ENCODE measurements around the gene FBXO31.

The FBXO31 gene

GRCh38 chr16:87423429-87423828 lies 39.9 kb upstream of the FBXO31 start:
- no peak for TF ChIP-seq CTCF (IDR thresholded peaks at IDR 0.05; ENCODE audit: low read depth, low read length, missing control alignments)

DNA sequence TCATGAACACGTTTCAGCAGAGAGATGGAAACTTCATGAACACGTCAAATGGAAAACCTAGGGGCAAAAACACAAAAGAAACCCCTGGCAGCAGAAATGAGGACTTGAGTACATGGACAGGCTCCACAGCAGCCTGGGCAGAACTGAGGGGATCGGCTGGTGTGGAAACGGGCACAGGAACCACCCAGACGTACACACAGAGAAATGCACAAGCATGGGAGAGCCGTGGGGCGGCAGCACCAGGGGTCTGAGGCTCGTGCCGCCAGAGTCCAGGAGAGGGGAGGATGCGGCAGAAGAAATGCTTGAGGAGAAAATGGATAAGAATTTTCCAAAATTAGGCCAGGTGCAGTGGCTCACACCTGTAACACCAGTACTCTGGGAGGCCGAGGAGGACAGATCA lies 38.5 kb upstream of the FBXO31 start:
- no peak overlapping the region for H3K4me3 ChIP-seq (ENCODE audit: low read depth, low read length)
- TF ChIP-seq CTCF (IDR thresholded peaks at IDR 0.05; ENCODE audit: low read depth, low read length, missing control alignments): no peak
- no peak for DNase-seq (ENCODE audit: low read depth)

More at GRCh38 chr16:87423429-87423828, 39.9 kb upstream of the FBXO31 start:
- DNase-seq (ENCODE audit: low read depth): no peak
- H3K4me3 ChIP-seq (ENCODE audit: low read depth, low read length): no peak overlapping the region

DNA sequence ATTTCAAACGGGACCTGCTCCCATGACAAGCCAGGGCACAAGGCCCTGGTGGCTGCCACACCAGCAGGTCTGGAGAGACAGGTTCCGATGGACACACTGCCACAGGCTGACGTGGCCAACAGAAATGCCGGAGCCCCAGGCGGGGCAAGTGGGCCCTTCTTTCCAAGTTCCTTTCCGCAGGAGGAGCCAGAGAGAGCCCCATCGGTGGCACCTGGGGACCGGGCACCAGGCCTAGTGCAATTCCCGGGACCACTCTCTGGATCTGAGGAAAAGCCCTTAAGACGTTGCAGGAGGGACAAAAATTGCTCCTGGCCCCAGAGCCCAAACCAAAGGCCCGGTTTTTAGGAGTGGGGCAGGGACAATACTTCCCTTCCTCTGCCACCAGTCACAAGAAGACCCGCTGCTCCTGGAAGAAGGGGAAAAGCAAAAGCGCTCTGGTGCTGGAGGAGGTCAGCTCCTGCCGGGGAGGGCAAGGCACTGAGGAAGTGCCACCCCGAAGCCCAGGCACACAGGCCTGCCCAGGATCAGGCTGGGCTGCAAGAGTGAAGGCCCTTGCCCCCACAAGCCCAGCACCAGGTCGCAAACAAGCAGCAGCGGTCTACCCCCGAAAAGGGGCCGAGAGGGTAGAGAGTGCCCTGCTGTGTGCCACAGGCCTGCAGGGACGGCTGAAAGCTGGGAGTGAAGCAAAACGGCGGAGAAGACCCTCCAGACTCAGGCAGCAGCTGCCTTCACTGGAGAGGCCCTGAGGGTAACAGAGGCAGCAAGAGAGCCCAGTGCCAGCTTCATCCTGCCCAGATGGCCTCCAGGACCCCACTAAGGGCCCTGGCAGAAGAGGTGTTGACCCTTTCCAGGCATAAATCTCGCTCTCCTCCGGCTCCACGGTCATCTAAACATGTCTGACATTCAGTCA lies 37.7 kb upstream of the FBXO31 start:
- DNase-seq (ENCODE audit: low read depth): no peak
- TF ChIP-seq CTCF (IDR thresholded peaks at IDR 0.05; ENCODE audit: low read depth, low read length, missing control alignments): no peak
- no peak overlapping the region for H3K4me3 ChIP-seq (ENCODE audit: low read depth, low read length)

DNA sequence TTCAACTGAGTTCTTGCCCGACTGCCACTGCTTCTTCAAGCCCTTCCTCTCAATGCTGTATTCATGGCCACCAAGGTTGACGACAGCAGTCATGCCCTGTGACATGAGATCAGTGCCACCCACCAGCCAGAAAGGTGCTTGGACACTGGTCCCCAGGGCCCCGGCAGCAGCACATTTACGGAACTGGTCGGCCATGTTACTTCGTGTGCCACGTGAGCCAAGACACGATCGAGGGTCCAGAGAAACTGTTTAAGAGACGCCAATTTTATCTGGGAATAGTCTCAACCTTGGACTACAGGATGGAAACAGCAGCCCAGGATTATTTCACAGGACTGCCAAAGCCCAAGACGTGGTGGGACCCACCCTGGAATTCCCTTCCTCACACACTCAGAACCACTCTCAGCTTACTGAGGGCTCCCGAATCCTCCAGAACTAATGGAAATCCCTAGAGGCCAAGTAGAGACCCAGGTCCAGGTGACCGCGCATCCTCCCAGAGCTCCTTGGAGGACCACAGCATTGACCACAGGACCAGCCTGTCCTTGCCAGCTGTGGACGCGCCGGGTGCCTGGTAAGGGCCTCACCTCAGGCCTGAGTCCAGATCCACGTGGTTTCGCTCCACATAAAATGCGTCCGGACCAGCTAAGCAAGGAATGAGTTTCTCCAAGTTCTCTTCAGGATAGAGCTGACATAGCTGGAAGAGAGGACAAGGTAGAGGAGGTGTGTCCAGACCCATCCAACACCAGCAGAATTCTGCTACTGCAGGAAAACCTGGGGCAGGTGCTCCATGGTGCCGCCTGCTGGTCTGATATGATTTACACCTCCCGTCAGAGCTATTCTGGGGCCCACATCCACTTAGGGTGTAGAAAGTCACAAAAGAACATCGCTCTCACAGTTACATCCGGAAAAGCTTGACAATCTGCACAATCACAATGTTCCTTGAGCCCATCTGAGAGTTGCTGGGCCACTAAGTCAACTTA lies 36.7 kb upstream of the FBXO31 start:
- H3K4me3 ChIP-seq (ENCODE audit: low read depth, low read length): no peak overlapping the region
- DNase-seq (ENCODE audit: low read depth): no peak
- peak; percentile 38 for TF ChIP-seq CTCF (IDR thresholded peaks at IDR 0.05; ENCODE audit: low read depth, low read length, missing control alignments)

- no peak for DNase-seq (ENCODE audit: low read depth)
- TF ChIP-seq CTCF (IDR thresholded peaks at IDR 0.05; ENCODE audit: low read depth, low read length, missing control alignments): no peak
- no peak overlapping the region for H3K4me3 ChIP-seq (ENCODE audit: low read depth, low read length)
Measured at GRCh38 chr16:87418644-87419043, 35.1 kb upstream of the FBXO31 start.

DNA sequence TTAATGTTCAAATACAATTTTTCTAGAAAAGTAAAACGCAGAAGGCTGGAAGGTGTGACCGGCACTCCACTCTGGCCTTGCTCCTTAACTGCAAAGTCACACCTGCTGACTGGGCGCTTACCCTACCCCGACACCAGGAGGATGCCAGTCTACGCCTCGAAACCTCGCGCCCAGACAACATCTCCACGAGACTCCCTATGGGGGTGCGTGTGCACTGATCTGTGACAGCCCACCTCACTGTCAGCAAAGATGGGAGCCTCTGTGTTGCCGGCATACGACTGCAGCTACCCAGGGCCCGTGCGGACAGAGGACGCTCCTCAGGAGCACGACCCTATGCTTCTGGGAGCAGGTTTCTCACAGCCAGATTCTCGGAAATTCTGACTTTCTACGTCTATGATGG lies 34.6 kb upstream of the FBXO31 start:
- no peak for TF ChIP-seq CTCF (IDR thresholded peaks at IDR 0.05; ENCODE audit: low read depth, low read length, missing control alignments)
- no peak overlapping the region for H3K4me3 ChIP-seq (ENCODE audit: low read depth, low read length)
- no peak for DNase-seq (ENCODE audit: low read depth)

Measured in GM12864 (cell line).